HG02852 (cell line): Measurements from ENCODE around the gene RGL1.

ENCODE experiments used
- ATAC-seq: cut with Tn5 transposase; IDR thresholded peaks from one replicate; pipeline ENCODE4 v1.9.1; 2021; ENCODE audit warnings: mild to moderate bottlenecking, moderate library complexity; ENCODE audit not compliant: unreplicated experiment

RGL1 gene

GRCh38 chr1:183910845-183911244 lies 105.9 kb downstream of the RGL1 start:
- ATAC-seq = no peak

- peak; percentile 75 for ATAC-seq
These were observed 106.4 kb downstream of the RGL1 start for GRCh38 chr1:183911285-183911684.

- peak; percentile 37 for ATAC-seq
These were observed 107.5 kb downstream of the RGL1 start for GRCh38 chr1:183912265-183912886.

- no peak for ATAC-seq
These were observed 108.7 kb downstream of the RGL1 start for GRCh38 chr1:183913567-183913993.

GRCh38 chr1:183914276-183914675 lies 109.4 kb downstream of the RGL1 start:
- ATAC-seq = no peak

- no peak for ATAC-seq
These were observed 110.0 kb downstream of the RGL1 start for GRCh38 chr1:183914891-183915290.

GRCh38 chr1:183915625-183916510 lies 110.9 kb downstream of the RGL1 start:
- ATAC-seq = peak; percentile 42

- no peak for ATAC-seq
These were observed 111.7 kb downstream of the RGL1 start for GRCh38 chr1:183916574-183916973.

- no peak for ATAC-seq
These were observed 113.7 kb downstream of the RGL1 start for GRCh38 chr1:183918589-183918988.

GRCh38 chr1:183920651-183921050 lies 115.7 kb downstream of the RGL1 start:
- ATAC-seq = no peak

- ATAC-seq = no peak
These were observed 117.3 kb downstream of the RGL1 start for GRCh38 chr1:183922197-183922596.

- no peak for ATAC-seq
These were observed 121.0 kb downstream of the RGL1 start for GRCh38 chr1:183925947-183926346.

GRCh38 chr1:183926983-183927382 lies 122.1 kb downstream of the RGL1 start:
- no peak for ATAC-seq

GRCh38 chr1:183931646-183932271 lies 126.8 kb downstream of the RGL1 start:
- no peak for ATAC-seq

GRCh38 chr1:183932412-183932811 lies 127.5 kb downstream of the RGL1 start:
- ATAC-seq = no peak

GRCh38 chr1:183933528-183934179 lies 128.7 kb downstream of the RGL1 start:
- ATAC-seq = no peak

- no peak for ATAC-seq
These were observed 129.4 kb downstream of the RGL1 start for GRCh38 chr1:183934314-183934713.

GRCh38 chr1:183936009-183936408 lies 131.1 kb downstream of the RGL1 start:
- ATAC-seq = no peak

GRCh38 chr1:183936791-183937190 lies 131.9 kb downstream of the RGL1 start:
- ATAC-seq = no peak

GRCh38 chr1:183937611-183938010 lies 132.7 kb downstream of the RGL1 start:
- ATAC-seq = no peak

GRCh38 chr1:183941001-183941400 lies 136.1 kb downstream of the RGL1 start:
- ATAC-seq = no peak
